Activated naive CD8-positive, alpha-beta T cell treated with anti-CD3 and anti-CD28 coated beads for 36 hours (primary cell): ENCODE measurements around the gene UGT1A9. TPM values are rescaled to one million over a fixed set of nuclear protein-coding genes. Genes with fewer than 3 reads are reported as not detected.
"Not testable (repeated sequence)": the region's sequence is repeated elsewhere in the genome, so short reads cannot be mapped to it uniquely, and the experiment has no call there.

Source experiments
- DNase-seq: peaks from one replicate; pipeline ENCODE4 v3.0.0; 2021
- H3K27ac Mint-ChIP-seq: one replicate; pipeline ENCODE4 v1.8.0; 2022; ENCODE audit warnings: mild to moderate bottlenecking, moderate library complexity, mixed read lengths
- H3K27me3 Mint-ChIP-seq: one replicate; pipeline ENCODE4 v1.8.0; 2022; ENCODE audit warnings: mild to moderate bottlenecking, mixed read lengths
- H3K36me3 Mint-ChIP-seq: one replicate; pipeline ENCODE4 v1.8.0; 2021; ENCODE audit warnings: mild to moderate bottlenecking, mixed read lengths
- H3K4me1 Mint-ChIP-seq: one replicate; pipeline ENCODE4 v1.8.0; 2021; ENCODE audit warnings: mixed read lengths
- H3K4me3 Mint-ChIP-seq: one replicate; pipeline ENCODE4 v1.8.0; 2022; ENCODE audit warnings: mild to moderate bottlenecking, moderate library complexity, mixed read lengths
- H3K9me3 Mint-ChIP-seq: one replicate; pipeline ENCODE4 v1.8.0; 2022; ENCODE audit warnings: mixed read lengths
- total RNA-seq, 2 experiments: library from RNA; stranded (reverse); gene quantifications; one replicate each; pipeline ENCODE4 v1.2.3, GENCODE V29; 2021

Gene UGT1A9
- total RNA-seq, 2 experiments from 2014 or later: not detected

DNA sequence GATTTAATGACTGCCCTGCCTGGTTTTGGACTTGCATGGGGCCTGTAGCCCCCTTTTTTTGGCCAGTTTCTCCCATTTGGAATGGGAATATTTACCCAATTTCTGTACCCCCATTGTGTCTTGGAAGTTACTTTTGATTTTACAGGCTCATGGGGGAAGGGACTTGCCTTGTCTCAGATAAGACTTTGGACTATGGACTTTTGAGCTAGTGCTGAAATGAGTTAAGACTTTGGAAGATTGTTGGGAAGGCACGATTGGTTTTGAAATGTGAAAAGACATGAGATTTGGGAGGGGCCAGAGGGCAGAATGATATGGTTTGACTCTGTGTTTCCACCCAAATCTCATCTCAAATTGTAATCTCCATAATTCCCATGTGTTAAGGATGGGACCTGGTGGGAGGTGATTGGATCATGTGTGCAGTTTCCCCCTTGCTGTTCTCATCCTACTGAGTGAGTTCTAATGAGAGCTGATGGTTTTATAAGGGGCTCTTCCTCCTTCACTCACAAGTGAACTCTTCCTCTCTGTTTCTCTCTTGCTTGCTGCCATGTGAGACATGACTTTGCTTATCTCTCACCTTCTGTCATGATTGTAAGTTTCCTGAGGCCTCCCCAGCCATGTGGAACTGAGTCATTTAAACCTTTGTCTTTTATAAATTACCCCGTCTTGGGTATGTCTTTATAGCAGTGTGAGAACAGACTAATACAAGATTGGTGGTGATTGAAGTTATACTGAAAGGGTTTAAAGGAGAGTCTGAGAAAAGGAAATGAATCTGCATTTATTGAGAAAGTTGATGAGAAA lies 79.7 kb downstream of the UGT1A9 start:
- H3K4me1 Mint-ChIP-seq, H3K9me3 Mint-ChIP-seq, H3K27ac Mint-ChIP-seq, DNase-seq, H3K36me3 Mint-ChIP-seq, H3K4me3 Mint-ChIP-seq: not testable (repeated sequence)
- H3K27me3 Mint-ChIP-seq: peaks cover 15% of the 10 kb centered on the region

DNA sequence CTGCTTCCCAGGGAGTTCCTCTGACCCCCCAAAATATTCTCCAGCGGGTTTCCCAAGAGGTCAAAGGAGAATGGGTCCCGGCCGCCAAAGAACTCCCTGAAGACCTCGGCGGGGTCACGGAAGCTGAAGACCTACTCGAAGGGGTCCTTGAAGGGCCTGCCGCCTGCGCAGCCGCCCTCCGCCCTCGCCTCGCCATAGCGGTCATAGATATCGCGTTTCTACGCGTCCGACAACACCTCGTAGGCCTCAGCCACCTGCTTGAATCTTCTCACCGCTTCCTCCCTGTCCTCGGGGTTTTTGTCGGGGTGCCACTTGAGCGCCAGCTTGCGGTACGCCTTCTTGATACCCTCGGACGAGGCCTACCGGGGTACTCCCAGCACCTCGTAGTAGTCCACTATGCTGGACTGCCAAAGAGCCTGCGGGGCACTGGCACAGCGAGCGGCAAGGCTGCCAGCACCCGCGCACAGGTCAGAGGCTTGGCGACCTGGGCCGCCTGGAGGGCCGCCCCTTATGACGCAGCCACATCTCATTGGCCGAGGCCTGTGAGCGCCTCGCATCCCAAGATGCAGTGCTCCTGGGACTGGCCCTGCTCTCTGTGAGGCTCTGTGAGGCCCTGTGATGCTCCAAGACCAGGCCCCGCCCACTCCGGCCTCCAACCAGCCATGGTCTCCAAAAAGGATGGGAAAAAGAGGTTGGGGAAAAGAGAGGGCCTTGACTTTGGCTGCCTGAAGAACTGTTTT lies 83.3 kb downstream of the UGT1A9 start:
- H3K4me1 Mint-ChIP-seq: no peaks in the 10 kb centered on the region
- H3K27ac Mint-ChIP-seq: no peak overlapping the region
- H3K4me3 Mint-ChIP-seq: no peak overlapping the region
- H3K27me3 Mint-ChIP-seq: peaks cover 4% of the 10 kb centered on the region
- H3K9me3 Mint-ChIP-seq: peaks cover 4% of the 10 kb centered on the region
- no peaks in the 10 kb centered on the region for H3K36me3 Mint-ChIP-seq
- DNase-seq: no peak

DNA sequence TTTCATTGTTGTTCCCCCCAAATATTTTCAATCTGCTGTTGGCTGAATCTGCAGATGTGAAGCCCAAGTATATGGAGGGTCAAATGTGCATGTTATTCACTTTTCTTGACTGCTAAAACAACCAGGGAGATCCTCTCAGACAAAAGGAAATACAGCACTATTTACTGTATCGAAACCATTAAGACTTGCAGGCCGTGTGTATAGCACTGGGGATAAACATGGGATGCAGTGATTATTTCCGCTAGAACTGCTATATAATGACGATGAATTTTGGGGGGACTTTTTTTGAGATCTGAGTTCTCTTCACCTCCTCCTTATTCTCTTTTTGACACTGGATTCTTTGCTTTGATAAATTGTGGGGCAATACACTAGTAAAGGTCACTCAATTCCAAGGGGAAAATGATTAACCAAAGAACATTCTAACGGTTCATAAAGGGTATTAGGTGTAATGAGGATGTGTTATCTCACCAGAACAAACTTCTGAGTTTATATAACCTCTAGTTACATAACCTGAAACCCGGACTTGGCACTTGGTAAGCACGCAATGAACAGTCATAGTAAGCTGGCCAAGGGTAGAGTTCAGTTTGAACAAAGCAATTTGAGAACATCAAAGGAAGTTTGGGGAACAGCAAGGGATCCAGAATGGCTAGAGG lies 84.9 kb downstream of the UGT1A9 start:
- no peak for DNase-seq
- H3K4me1 Mint-ChIP-seq: no peaks in the 10 kb centered on the region

DNA sequence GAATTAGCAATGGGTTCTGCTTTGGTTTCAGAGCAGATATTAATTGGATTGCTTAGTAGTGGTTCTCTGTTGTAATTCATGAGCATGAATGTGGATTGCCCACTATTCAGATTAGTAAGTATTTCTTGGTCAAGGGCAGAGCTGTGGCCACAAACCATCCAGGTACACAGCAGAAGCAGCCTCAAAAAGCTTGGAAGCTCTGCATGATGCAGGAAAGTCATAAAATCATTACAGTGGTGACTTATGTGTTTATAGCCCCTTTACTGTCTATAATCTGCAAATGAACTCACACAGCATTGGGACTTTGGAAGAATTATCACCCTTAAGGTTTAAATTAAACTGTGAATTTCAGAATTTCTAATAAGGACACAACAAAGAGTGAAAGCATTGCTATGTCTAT lies 86.4 kb downstream of the UGT1A9 start:
- no peaks in the 10 kb centered on the region for H3K4me1 Mint-ChIP-seq
- H3K9me3 Mint-ChIP-seq: peaks cover 1% of the 10 kb centered on the region
- no peak overlapping the region for H3K27ac Mint-ChIP-seq
- no peak overlapping the region for H3K4me3 Mint-ChIP-seq
- peaks cover 4% of the 10 kb centered on the region for H3K27me3 Mint-ChIP-seq
- no peak for DNase-seq
- no peaks in the 10 kb centered on the region for H3K36me3 Mint-ChIP-seq

More for the DNA sequence above, 84.9 kb downstream of the UGT1A9 start:
- H3K27ac Mint-ChIP-seq: no peak overlapping the region
- peaks cover 1% of the 10 kb centered on the region for H3K9me3 Mint-ChIP-seq
- no peak overlapping the region for H3K4me3 Mint-ChIP-seq
- no peaks in the 10 kb centered on the region for H3K27me3 Mint-ChIP-seq
- no peaks in the 10 kb centered on the region for H3K36me3 Mint-ChIP-seq

DNA sequence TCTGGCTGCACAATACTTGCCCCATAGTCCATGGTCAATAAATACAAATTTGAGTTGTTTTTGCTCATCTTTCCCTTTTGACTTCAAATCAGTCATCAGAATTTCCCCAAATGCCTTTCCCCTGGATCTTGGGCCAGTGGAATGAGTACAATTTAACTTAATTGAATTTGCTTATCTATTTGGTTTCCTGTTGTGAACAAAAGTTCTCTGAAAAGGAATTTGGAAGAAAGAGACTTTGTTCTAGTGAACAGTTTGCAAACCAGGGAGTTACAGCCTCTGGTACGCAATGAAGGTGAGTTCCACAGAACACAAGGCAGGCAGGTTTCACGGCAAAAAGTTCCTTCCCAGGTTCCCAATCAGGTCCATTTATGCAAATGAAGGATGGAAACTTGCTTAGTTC lies 87.2 kb downstream of the UGT1A9 start:
- no peaks in the 10 kb centered on the region for H3K4me1 Mint-ChIP-seq
- peaks cover 11% of the 10 kb centered on the region for H3K27me3 Mint-ChIP-seq

DNA sequence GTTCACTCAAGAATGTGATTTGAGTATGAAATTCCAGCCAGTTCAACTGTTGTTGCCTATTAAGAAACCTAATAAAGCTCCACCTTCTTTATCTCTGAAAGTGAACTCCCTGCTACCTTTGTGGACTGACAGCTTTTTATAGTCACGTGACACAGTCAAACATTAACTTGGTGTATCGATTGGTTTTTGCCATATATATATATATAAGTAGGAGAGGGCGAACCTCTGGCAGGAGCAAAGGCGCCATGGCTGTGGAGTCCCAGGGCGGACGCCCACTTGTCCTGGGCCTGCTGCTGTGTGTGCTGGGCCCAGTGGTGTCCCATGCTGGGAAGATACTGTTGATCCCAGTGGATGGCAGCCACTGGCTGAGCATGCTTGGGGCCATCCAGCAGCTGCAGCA lies 88.3 kb downstream of the UGT1A9 start, which contains the start of gene UGT1A1:
UGT1A1 (plus strand) TSS at position 228 of the 400 bp plus-strand sequence; CDS start at position 246, 18 bp downstream.
- no peak for DNase-seq
- Mint-ChIP-seq H3K27ac (no peak within 1 kb of the TSS), H3K36me3 (no peaks in the 10 kb centered on the region), H3K9me3 (peaks cover under 1% of the 10 kb centered on the region), H3K4me3 (no peak within 1 kb of the TSS), H3K27me3 (peaks cover 19% of the 10 kb centered on the region), H3K4me1 (no peaks in the 10 kb centered on the region)

More for the DNA sequence above, 87.2 kb downstream of the UGT1A9 start:
- Mint-ChIP-seq H3K4me3 (no peak overlapping the region), H3K9me3 (peaks cover 1% of the 10 kb centered on the region), H3K36me3 (no peaks in the 10 kb centered on the region), H3K27ac (no peak overlapping the region)
- no peak for DNase-seq

DNA sequence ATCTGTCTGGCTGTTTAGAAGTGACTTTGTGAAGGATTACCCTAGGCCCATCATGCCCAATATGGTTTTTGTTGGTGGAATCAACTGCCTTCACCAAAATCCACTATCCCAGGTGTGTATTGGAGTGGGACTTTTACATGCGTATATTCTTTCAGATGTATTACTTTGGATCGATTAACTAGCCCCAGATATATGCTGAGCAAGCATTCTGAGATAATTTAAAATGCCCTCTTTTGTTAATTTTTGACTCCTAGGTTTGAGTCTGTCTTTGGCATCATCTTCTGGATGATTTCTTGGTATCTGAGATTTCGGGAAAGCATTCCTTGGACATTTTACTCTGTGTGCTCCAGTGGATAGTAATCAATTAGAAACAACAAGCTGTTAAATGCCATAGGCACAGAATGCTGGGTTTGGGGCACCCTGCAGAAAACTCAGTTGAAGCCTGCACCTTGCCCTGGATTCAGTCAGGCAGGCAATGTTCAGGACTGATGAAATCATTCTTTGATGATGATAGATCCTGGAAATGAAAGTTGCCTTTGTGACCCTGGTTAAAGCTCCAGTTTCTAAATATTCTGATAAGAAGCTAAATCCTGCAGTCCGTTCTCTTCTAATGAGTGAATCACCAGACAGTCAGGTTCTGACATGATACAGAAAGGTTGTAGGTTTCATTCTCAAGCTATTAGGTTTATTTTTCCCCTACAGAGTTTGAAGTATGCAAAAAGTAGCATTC lies 89.5 kb downstream of the UGT1A9 start:
- no peak overlapping the region for H3K4me3 Mint-ChIP-seq
- H3K27ac Mint-ChIP-seq: no peak overlapping the region
- H3K9me3 Mint-ChIP-seq: no peaks in the 10 kb centered on the region
- no peaks in the 10 kb centered on the region for H3K36me3 Mint-ChIP-seq
- H3K27me3 Mint-ChIP-seq: peaks cover 20% of the 10 kb centered on the region
- DNase-seq: no peak
- H3K4me1 Mint-ChIP-seq: no peaks in the 10 kb centered on the region

DNA sequence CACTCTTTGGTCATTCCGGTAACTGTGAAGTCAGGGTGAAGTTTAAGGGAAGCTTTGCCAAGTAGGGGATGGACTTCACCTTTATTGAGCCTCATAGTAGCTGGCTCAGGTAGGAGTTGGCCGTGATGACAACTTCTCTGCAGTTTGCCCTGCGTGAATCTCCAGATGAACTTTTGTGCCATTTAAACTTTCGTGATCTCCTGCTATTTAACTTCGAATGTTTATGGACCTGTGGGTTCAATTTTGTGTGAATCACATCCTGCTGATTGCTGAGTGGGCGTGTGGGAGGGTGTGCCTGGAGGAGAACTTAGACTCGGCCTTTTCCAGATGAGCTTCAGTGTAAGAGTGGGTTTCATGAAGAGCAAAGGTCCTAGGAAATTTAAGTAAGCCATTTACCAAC lies 92.6 kb downstream of the UGT1A9 start:
- peaks cover 34% of the 10 kb centered on the region for H3K27me3 Mint-ChIP-seq
- no peak overlapping the region for H3K4me3 Mint-ChIP-seq

DNA sequence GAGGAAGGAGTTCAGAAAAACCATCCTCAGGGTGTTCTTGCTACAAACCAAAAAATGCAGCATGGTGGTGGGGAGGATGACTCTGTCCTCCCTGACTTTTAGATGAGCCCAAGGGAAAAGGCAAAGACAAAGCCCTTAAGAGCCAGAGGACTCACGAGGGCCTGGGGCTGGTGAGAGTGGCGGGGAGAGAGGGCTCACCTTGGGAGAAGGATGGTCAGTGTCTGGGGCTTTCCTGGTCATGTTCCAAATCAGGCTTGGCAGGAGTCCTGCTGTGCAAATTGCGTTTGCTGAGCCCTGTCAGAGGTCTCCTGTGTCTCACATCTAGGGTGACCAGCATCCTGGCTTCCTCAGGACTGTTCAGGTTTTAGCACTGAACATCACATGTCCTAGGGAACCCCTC lies 93.1 kb downstream of the UGT1A9 start:
- Mint-ChIP-seq H3K4me1 (no peaks in the 10 kb centered on the region), H3K36me3 (no peaks in the 10 kb centered on the region), H3K27me3 (peaks cover 37% of the 10 kb centered on the region), H3K27ac (no peak overlapping the region), H3K9me3 (no peaks in the 10 kb centered on the region), H3K4me3 (no peak overlapping the region)
- DNase-seq: no peak

More for the DNA sequence above, 92.6 kb downstream of the UGT1A9 start:
- no peaks in the 10 kb centered on the region for H3K36me3 Mint-ChIP-seq
- no peak overlapping the region for H3K27ac Mint-ChIP-seq
- DNase-seq: no peak
- H3K4me1 Mint-ChIP-seq: no peaks in the 10 kb centered on the region
- no peaks in the 10 kb centered on the region for H3K9me3 Mint-ChIP-seq

DNA sequence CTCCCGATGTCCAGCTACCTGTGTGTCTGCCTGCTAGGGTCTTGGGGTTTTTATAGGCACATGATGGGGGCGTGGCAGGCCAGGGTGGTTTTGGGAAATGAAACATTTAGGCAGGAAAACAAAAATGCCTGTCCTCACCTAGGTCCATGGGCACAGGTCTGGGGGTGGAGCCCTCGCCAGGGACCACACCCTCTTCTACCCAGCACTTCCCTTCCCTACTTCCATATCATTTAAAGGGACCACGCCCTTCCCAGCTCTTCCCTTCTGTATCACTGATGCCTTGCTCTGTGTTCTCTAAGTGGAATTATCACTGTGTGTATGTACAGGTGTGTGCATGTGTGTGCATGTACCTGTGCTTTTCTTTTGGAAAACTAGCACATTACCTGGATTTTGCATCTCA lies 94.7 kb downstream of the UGT1A9 start:
- no peak for DNase-seq
- Mint-ChIP-seq H3K27me3 (peaks cover 39% of the 10 kb centered on the region), H3K27ac (no peak overlapping the region), H3K4me3 (no peak overlapping the region), H3K4me1 (no peaks in the 10 kb centered on the region), H3K9me3 (no peaks in the 10 kb centered on the region), H3K36me3 (no peaks in the 10 kb centered on the region)

DNA sequence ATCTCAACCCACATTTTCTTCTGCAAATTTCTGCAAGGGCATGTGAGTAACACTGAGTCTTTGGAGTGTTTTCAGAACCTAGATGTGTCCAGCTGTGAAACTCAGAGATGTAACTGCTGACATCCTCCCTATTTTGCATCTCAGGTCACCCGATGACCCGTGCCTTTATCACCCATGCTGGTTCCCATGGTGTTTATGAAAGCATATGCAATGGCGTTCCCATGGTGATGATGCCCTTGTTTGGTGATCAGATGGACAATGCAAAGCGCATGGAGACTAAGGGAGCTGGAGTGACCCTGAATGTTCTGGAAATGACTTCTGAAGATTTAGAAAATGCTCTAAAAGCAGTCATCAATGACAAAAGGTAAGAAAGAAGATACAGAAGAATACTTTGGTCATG lies 96.4 kb downstream of the UGT1A9 start:
- Mint-ChIP-seq H3K36me3 (no peaks in the 10 kb centered on the region), H3K4me3 (no peak overlapping the region)

DNA sequence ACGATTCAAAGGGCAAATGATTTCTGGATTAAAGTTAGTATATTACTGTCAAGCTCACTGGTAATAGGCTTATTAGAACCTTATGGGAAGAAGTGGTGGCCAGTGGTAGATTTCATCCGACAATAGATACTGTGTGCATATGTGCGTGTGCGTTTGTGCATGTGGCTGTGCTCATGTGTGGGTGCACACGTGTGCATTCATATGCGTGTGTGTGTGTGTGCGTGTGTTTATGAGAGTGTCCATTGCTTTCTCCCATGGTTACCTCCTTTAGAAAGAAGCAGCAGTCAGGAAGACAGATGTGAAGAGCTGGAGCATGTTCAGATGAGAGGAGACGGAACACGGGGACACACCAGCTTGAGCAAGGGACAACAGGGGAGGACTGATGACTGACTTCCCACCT lies 97.6 kb downstream of the UGT1A9 start:
- DNase-seq: no peak
- H3K27me3 Mint-ChIP-seq: peaks cover 31% of the 10 kb centered on the region
- H3K9me3 Mint-ChIP-seq: no peaks in the 10 kb centered on the region
- no peak overlapping the region for H3K4me3 Mint-ChIP-seq
- H3K27ac Mint-ChIP-seq: no peak overlapping the region
- no peaks in the 10 kb centered on the region for H3K4me1 Mint-ChIP-seq
- H3K36me3 Mint-ChIP-seq: no peaks in the 10 kb centered on the region

More for the DNA sequence above, 96.4 kb downstream of the UGT1A9 start:
- Mint-ChIP-seq H3K9me3 (no peaks in the 10 kb centered on the region), H3K27me3 (peaks cover 40% of the 10 kb centered on the region), H3K4me1 (no peaks in the 10 kb centered on the region), H3K27ac (no peak overlapping the region)
- DNase-seq: no peak

DNA sequence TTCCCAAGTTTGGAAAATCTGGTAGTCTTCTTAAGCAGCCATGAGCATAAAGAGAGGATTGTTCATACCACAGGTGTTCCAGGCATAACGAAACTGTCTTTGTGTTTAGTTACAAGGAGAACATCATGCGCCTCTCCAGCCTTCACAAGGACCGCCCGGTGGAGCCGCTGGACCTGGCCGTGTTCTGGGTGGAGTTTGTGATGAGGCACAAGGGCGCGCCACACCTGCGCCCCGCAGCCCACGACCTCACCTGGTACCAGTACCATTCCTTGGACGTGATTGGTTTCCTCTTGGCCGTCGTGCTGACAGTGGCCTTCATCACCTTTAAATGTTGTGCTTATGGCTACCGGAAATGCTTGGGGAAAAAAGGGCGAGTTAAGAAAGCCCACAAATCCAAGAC lies 100.5 kb downstream of the UGT1A9 start:
- no peak overlapping the region for H3K27ac Mint-ChIP-seq
- no peaks in the 10 kb centered on the region for H3K4me1 Mint-ChIP-seq
- no peak overlapping the region for H3K4me3 Mint-ChIP-seq
- H3K9me3 Mint-ChIP-seq: peaks cover 7% of the 10 kb centered on the region
- H3K36me3 Mint-ChIP-seq: no peaks in the 10 kb centered on the region
- DNase-seq: no peak
- peaks cover 24% of the 10 kb centered on the region for H3K27me3 Mint-ChIP-seq

DNA sequence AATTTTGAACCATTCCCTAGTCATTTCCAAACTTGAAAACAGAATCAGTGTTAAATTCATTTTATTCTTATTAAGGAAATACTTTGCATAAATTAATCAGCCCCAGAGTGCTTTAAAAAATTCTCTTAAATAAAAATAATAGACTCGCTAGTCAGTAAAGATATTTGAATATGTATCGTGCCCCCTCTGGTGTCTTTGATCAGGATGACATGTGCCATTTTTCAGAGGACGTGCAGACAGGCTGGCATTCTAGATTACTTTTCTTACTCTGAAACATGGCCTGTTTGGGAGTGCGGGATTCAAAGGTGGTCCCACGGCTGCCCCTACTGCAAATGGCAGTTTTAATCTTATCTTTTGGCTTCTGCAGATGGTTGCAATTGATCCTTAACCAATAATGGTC lies 100.9 kb downstream of the UGT1A9 start:
- H3K4me3 Mint-ChIP-seq: no peak overlapping the region
- peaks cover 7% of the 10 kb centered on the region for H3K9me3 Mint-ChIP-seq
- DNase-seq: no peak
- no peaks in the 10 kb centered on the region for H3K36me3 Mint-ChIP-seq
- H3K27ac Mint-ChIP-seq: no peak overlapping the region
- H3K27me3 Mint-ChIP-seq: peaks cover 26% of the 10 kb centered on the region
- H3K4me1 Mint-ChIP-seq: no peaks in the 10 kb centered on the region

DNA sequence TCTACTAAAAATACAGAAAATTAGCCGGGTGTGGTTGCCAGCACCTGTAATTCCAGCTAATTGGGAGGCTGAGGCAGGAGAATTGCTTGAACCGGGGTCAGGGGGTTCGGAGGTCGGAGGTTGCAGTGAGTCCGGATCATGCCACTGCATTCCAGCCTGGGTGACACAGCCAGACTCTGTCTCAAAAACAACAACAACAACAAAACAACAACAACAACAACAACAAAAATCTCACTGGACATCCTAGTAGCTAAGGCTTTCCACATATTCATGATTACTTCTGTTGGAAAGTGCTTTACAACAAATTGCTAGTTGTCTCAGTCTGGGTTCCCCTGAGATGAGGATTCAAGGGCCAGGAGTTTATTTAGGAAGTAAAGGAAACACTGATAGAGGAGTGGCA lies 102.2 kb downstream of the UGT1A9 start:
- DNase-seq: no peak
- H3K27ac Mint-ChIP-seq: no peak overlapping the region
- H3K4me3 Mint-ChIP-seq: no peak overlapping the region
- H3K27me3 Mint-ChIP-seq: peaks cover 19% of the 10 kb centered on the region
- peaks cover 7% of the 10 kb centered on the region for H3K9me3 Mint-ChIP-seq
- no peaks in the 10 kb centered on the region for H3K36me3 Mint-ChIP-seq
- H3K4me1 Mint-ChIP-seq: no peaks in the 10 kb centered on the region
